Measurements from ENCODE around the gene GIPR.
A peak's percentile ranks its signal among the peaks of the same experiment; 100 is the strongest.
"Not testable (repeated sequence)": the region's sequence is repeated elsewhere in the genome, so short reads cannot be mapped to it uniquely, and the experiment has no call there.

GIPR gene, protein sequence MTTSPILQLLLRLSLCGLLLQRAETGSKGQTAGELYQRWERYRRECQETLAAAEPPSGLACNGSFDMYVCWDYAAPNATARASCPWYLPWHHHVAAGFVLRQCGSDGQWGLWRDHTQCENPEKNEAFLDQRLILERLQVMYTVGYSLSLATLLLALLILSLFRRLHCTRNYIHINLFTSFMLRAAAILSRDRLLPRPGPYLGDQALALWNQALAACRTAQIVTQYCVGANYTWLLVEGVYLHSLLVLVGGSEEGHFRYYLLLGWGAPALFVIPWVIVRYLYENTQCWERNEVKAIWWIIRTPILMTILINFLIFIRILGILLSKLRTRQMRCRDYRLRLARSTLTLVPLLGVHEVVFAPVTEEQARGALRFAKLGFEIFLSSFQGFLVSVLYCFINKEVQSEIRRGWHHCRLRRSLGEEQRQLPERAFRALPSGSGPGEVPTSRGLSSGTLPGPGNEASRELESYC

DNA sequence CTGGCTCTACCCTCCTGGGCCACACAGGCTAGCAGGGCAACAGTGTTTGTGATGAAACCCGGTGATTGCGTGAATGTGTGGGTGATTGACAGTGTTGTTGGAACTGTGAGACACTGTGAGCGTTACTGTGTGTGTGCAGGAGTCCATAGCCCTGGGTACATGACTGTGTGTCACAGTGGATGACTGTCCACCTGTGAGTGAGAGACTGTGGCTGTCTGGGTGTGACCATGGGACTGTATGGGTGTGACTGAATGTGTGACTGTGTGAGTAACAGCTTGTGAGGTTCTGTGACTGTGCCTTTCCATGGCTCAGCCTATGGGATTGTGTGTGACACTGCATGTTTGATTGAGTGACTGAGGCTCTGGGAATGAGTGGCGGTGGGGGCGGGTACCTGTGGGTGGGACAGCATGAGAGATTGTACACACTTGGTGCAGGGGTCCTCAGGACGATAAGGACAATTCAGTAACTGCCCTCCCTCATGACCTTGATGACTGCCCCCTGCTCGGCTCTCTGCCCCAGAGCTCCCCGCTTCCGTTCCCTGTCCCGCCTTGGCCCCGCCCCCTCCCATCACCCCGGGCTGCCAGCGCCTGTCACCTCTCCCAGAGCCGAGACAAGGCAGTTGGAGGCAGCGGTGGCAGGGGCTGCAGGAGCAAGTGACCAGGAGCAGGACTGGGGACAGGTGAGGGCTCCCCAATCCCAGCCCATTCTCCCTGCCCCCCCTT is at the start of gene GIPR:
Gene GIPR, plus strand, starts transcription at position 602 of the 722 bp plus-strand sequence. CDS start 1,300 bp downstream, outside the sequence.
- DNase-seq = peak; percentile 90

DNA sequence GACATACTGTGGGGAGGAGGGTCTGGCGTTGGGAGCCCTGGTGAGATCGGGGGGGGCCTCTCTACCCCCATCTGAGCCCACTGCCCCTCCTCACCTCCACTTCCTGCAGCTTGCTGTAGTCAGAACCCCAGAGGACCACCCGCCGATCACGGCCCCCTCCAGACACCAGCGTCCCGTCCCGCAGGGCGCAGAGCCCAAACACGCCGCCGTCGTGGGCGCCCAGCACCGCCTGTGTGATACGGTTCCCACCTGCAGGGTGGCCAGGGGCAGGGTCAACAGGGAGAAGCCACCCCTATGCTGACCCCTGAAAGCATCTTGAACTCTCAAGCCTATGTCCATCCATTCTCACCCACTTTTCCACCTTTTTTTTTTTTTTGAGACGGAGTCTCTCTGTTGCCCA is 46.6 kb upstream of the GIPR start:
- DNase-seq = no peak

DNA sequence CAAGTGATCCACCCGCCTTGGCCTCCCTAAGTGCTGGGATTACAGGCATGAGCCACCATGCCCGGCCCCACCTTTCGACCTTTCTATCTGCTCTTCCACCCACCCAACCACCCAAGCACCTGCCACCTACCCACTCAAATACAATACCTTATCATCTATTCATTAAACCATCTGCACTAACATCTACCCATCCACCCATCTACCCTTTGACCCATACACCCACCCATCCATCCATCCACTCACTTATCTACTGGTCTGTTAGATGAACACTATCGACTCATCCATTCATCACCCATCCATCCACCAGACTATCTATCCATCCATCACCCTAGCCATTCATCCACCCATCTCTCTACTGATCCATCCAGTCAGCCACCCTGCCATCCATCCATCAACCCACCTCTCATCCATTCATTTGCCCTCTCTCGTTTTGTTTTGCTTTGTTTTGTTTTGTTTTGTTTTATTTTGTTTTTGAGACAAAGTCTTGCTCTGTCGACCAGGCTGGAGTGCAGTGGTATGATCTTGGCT is 46.0 kb upstream of the GIPR start:
- DNase-seq = no peak

DNA sequence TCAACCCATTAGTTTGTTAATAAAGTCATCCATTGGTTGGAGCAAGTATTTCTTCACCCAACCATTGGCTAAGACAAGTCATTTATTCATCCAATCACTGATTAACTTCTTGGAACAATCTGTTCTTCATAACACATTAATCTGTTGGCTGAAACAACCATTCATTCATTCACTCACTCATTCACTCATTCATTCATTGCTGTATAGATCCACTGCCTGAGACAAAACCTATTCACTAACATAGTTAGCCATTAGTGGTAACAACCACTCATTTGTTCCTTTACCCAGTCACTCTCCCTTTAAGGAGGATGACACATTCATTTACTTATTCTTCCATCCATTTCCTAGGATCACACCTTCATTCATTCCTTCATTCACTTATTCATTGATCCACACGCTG is 44.0 kb upstream of the GIPR start:
- no peak for DNase-seq

DNA sequence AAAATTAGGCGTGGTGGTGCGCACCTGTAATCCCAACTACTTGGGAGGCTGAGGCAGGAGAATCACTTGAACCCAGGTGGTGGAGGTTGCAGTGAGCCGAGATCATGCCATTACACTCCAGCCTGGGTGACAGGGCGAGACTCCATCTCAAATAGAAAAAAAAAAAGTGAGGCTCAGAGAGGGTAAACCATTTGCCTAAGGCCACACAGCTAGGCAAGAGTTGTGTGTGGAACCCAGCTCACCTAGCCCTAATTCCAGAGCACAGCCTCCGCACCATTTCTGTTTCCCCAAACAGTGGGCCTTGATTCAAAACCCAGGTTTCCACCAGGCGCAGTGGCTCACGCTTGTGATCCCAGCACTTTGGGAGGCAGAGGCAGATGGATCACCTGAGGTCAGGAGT is 39.8 kb upstream of the GIPR start:
- DNase-seq = not testable (repeated sequence)

DNA sequence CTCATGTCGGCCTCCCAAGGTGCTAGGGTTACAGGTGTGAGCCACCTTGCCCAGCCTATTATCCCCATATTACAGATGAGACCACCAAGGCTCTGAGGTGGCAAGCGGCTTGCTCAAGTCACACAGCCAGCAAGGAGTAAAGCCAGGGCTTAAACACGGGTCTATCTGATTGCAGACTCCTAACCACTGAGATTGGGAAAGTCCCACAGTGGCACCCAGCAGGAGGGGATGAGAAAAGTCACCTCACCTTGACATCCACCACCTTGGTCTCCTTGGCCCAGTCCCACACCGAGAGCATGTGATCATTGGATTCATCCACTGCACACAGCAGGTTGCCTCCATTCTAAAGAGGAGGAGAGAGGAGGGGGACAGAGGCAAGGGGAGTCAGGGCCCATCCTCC is 38.3 kb upstream of the GIPR start:
- no peak for DNase-seq

DNA sequence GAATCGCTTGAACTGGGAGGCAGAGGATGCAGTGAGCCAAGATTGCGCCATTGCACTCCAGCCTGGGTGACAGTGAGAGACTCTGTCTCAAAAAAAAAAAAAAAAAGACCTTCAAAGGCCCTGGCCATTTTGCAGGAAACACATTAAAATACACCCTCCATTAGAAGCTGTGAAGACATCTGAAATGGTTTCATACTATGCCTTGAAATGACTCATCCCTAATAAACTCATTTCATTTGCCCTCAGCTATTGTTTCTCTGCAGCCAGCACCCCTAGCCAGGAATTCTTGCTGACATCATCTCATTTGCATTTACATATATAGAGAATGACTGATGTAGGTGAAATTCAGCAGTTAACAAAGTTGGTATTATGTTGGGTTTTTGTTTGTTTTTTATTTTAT is 37.6 kb upstream of the GIPR start:
- DNase-seq = peak; percentile 74

DNA sequence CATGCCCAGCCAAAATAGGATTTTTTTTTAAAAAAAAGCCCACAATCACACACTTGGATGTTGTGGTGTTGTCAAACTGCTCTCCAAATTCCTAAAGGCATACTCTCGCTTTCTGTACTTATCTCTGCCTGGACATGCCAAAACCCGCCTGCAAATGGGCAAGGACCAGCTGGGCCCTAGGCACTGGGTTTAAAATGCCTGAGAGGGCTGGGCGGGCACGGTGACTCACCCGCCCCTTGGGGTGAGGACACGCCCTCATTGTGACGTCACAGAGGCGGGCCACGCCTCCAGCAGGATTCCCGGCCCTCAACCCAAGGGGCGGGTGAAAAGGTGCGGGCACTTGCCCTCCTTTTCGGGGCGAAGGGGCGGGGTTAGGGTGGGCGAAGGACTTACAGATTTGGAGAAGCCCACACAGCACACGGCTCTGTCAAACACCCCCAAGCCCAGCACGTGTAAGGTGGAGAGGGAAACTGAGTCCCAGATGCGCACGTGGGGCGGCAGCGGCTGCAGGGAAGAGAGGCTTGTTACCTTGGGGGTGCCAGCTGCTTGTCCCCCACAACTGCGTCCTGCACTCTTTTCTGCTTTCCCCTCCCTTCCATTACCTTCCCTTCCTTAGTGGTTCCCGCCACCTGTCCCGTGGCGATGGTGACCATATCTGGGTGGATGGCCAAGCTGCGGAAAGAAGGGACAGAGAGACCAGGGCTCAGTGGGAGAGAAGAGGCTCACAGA is 35.4 kb upstream of the GIPR start:
- DNase-seq = peak; percentile 48

DNA sequence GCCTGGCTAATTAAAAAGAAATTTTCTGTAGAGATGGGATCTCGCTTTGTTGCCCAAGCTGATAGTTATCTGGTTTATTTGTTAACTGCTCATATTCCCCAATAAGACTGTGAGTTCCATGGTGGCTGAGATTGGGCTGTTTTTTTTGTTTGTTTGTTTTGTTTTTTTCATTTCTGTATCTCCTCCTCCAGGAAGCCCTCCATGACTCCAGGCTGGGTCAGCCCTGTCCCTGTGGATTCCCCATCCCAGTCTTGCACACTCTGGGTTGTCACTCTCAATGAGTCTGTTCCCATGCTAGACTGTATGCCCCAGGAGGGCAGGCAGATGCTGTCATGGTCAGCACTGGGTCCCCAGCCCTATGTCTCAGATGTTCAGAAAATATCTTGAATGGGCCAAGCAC is 31.7 kb upstream of the GIPR start:
- no peak for DNase-seq

DNA sequence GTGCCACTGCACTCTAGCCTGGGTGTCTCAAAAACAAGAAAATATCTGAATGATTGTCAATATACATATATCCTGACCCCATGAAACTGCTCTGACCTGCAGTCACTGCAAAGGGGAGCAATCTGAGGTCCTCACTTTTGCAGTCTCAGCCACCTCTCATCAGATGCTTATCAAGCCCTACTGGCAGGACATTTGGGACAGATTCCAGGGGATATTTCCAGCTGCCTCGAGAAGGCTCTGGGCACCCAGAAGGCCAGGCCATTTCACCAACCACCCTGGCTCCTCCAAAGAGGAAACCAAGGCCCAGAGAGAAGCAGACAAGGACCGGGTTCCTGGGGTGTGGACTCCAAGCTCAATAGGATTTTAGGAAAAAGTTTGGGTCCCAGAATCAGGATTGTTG is 31.1 kb upstream of the GIPR start:
- no peak for DNase-seq

DNA sequence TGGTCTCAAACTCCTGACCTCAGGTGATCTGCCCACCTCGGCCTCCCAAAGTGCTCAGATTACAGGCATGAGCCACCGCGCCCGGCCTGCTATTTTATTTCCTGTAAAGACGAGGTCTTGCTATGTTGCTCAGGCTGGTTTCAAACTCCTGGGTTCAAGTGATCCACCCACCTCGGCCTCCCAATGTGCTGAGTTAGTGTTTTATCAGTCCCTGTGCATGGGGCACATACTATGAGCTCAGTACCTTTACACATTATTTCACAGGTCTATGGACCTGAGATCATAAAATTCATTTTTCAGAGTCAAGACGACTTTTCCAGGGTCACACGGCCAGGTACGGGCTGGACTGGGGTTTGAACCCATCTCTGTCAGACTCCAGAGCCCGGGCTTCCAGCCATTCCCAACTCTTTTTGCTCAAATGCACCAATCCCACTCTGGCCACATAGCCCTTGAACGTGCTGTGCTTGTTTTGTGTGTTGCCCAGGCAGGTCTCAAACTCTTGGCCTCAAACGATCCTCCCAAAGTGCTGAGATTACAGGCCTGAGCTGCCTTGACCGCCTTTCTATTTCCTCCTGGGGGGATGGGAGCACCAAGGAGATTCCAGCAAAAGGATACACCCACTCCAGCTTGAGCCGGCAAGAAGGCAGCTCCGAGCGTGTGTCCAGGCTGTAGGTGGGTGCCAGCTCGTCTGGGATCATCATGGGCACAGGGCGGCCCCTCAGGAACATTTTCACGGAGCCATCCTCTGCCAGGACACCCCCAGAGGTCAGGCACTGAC is 29.9 kb upstream of the GIPR start:
- DNase-seq = no peak

DNA sequence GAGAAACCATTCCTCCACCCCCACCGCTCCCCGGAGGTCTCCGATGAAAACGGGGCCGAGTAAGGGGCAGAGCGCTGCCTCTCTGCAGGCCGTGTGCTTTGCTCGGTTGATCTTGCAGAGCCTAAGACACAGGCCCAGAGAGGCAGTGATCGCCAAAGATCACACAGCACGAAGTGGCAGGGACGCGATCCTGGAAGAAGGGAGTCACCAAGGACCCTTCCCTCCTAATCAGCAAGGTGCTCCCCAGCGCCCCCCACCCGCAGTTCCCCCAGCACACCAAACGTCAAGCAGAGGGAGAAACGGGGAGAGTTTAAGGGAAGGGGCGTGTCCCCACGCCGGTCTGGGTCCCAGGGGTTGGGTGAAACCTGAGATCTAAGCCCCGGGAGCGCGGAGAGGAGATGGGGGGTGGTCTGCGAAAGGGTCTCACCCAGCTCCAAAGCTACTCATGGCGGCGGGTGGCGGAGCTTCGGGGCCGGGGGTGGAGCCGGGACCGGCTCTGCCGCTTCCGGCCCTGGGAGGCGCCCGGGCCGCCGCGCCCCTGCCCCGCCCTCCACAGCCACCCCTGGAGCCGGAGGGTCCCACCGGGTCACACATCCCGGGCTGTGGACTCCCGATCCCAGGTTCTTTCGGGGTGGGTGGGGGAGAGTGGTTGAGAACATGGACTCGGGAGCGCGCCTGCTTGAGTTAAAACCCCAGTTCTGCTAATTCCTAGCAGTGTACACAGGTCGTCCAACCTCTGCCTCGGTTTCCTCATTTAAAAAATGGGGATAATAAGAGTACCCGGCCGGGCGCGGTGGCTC is 28.9 kb upstream of the GIPR start, which contains the start of gene EML2:
Gene EML2, minus strand, starts transcription at position 468 of the 800 bp plus-strand sequence. Its CDS starts 21 bp downstream, at position 447.
- peak; percentile 49 for DNase-seq

DNA sequence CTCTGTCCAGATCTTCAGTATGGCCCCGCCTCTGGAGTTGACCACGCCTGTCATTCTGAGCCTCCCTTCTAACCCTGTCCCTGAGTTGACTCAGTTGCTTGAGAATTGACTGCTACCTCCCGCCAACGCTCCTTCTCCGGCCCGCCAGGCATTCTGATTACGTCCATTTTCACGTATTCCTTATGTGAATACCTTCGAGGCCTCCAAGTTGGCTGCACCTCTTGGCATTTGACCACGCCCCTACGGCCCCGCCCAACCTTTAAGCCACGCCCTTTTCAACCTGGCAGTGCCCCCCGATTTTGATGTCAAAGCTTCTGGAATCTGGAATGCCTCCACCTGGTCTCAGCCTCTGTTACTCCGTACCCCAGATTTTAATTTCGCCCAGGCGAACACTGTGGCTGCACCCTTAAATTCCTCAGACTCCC is 27.2 kb upstream of the GIPR start:
- no peak for DNase-seq

DNA sequence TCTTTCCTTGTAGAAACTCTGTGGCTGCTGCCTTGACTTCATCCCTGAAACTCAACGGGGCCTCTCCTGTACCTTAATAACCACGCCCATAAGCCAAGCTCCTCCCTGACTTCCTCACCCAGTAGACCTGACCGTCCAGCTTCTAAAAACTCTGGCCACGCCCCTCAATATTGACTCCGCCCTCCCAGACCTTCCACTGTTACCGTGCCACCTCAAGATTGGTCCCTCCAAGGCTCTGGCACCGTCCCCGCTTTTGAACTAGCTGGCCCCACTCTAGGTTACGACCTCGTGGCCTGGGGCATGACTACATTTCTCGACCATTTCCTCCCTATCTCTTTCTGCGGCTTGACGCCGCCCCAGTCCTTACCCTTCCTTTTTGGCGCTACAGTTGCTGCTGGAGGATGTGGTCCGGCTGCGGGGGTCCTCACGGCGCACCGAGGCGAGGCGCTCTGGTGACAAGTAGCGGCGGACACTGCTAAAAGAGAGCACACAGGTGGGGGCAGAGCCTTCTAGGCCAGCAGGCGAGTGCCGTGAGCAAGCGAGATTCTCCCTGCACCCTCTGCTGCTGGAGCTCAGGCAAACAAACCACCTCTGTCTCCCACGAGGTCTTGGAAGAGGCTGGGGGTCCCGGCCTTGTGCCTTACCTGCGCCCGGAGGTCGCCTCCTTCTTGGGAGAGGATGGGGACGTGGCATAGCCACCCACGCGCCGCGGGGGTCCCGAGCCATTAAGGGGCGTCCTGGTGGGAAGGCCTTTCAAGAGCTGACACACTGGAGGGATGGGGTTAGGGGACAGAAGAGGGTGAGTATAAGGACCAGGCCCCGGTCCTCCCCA is 26.5 kb upstream of the GIPR start:
- DNase-seq = peak; percentile 87

DNA sequence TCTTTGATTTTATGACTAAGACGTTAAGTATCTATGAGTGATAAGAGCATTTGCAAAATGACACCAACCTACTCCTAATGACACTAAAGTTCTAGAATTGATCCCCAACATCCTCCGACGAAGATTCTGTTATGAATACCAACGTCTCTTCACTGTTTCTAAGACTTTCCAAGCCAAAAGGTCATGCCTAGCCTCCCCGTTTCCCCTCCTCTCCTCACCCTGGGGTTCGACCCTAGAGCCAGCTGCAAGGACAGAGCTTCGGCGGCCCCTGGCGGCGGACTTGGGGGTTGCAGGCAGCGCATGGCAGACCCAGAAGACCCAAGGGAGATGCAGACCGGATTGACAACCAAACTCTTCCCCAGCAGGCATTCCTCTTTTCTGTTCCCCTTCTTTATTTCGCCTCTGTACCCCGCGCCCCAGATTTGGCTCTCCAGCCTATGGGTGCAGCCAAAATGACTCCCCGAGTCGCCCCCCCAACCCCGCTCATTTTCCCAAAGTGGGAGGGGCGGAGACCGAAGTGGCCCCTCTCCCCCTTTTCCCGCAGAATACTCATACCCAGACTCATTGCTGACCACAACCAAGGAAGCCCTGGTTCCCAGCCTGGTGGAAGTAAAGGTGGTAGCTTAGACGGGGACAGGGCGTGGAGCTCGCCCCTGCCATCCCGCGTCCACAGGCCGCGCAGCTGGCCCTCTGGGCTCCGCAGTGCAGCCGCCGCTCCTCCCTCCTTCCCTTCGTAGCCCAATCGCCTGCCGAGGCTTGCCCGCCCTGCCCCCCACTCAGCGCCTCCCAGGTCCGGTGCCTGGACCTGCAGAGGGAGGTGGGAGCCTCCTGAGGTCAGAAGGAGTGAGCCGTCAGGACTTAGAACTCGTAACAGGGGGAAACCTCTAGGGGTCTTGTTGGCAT is 24.7 kb upstream of the GIPR start:
- peak; percentile 82 for DNase-seq

DNA sequence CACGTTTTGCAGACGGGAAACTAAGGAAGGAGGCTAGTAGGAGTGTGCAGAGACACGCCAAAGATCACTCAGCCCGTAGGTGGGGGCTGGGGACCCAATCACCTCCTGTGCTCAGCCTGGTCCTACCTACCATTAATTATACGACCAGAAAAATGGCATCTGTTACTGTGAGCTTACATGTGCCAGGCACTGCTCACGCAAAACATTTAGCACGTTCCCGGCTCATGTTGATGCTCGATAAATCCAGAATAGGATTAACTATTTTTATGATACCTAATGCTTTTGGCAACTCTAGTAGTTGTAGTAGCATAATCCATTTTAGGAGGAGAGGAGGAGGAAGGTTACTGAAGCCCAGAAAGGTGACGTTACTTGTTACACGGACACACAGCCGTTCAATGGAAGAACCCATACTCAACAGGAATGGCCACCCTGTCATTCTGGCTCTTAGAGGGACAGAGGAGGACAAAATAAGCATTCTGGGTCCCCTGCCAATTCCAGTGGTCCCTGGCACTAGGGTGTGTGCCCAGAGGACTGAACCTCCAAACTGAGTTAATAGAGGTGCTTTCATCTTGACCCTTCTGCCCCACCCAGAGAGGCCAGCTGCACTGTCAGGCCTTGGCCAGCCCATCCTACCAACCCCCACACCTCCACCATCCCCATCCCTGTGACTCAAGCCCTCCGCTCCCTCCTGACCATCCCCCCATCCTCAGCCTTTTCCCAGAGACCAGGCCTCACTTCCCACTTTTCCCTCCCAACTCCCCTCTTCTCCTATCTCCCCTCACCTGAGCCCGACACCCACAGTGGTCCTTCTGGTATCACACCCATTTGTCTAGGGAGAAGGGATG is 23.9 kb upstream of the GIPR start:
- DNase-seq = no peak

DNA sequence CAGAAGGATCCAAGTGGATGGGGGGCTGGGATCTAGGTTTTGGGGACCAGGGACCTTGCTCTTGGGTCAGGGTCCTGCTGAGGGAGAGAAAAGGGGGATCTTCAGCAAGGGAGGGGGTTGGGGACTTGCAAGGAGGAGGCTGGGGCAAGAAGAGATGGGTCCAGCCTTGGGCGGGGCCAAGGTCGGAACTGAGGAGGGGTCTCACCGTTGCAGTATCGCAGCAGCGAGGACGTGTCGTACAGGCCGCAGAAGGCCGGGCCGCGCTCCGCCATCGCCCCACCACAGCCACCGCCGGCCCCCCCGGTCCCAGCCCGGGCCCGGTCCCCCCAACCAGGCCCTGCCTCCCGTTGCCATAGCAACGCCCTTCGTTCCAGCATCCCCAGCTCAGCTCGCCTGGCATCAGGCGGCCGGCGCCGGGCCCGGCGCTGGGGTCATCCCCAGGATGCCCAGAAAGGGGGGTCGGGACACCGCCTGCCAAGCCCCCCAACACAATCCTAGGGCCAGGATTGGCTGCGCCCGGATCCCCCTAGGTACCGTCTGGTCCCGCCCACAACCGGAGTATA is 22.9 kb upstream of the GIPR start:
- no peak for DNase-seq
